GM21423 (cell line): Measurements from ENCODE around the gene PSIP1.
"Not testable (repeated sequence)": the region's sequence is repeated elsewhere in the genome, so short reads cannot be mapped to it uniquely, and the experiment has no call there.

Source experiments
- ATAC-seq: cut with Tn5 transposase; IDR thresholded peaks from one replicate; pipeline ENCODE4 v1.9.1; 2021; ENCODE audit warnings: mild to moderate bottlenecking, moderate library complexity; ENCODE audit not compliant: unreplicated experiment

The PSIP1 gene

GRCh38 chr9:15505921-15506320 is 4.8 kb downstream of the PSIP1 start:
- no peak for ATAC-seq

GRCh38 chr9:15501803-15502202 is 9.0 kb downstream of the PSIP1 start:
- ATAC-seq, result no peak

- no peak for ATAC-seq
These were observed 9.6 kb downstream of the PSIP1 start for GRCh38 chr9:15501179-15501578.

GRCh38 chr9:15499139-15499538 is 11.6 kb downstream of the PSIP1 start:
- no peak for ATAC-seq

- ATAC-seq, result no peak
These were observed 12.3 kb downstream of the PSIP1 start for GRCh38 chr9:15498246-15498995.

GRCh38 chr9:15492485-15493150 is 18.2 kb downstream of the PSIP1 start:
- ATAC-seq, result no peak

- no peak for ATAC-seq
These were observed 18.8 kb downstream of the PSIP1 start for GRCh38 chr9:15491950-15492349.

GRCh38 chr9:15485836-15486666 is 24.7 kb downstream of the PSIP1 start:
- ATAC-seq, result no peak

- ATAC-seq, result no peak
These were observed 26.0 kb downstream of the PSIP1 start for GRCh38 chr9:15484802-15485201.

- ATAC-seq, result no peak
These were observed 28.6 kb downstream of the PSIP1 start for GRCh38 chr9:15482146-15482545.

- ATAC-seq, result no peak
These were observed 30.7 kb downstream of the PSIP1 start for GRCh38 chr9:15480028-15480427.

GRCh38 chr9:15475923-15476536 is 34.7 kb downstream of the PSIP1 start:
- ATAC-seq, result no peak

- no peak for ATAC-seq
These were observed 40.9 kb downstream of the PSIP1 start for GRCh38 chr9:15469862-15470261.

GRCh38 chr9:15469406-15469805 is 41.4 kb downstream of the PSIP1 start:
- ATAC-seq, result no peak

- ATAC-seq, result no peak
These were observed 42.6 kb downstream of the PSIP1 start for GRCh38 chr9:15468145-15468544.

GRCh38 chr9:15461601-15462000 is 49.2 kb downstream of the PSIP1 start:
- no peak for ATAC-seq

- no peak for ATAC-seq
These were observed 49.7 kb downstream of the PSIP1 start for GRCh38 chr9:15461056-15461455.

GRCh38 chr9:15453956-15454355 is 56.8 kb downstream of the PSIP1 start:
- no peak for ATAC-seq

- no peak for ATAC-seq
These were observed 66.6 kb downstream of the PSIP1 start for GRCh38 chr9:15444141-15444540.

- ATAC-seq, result not testable (repeated sequence)
These were observed 68.5 kb downstream of the PSIP1 start for GRCh38 chr9:15442264-15442663.

- ATAC-seq, result not testable (repeated sequence)
These were observed 68.9 kb downstream of the PSIP1 start for GRCh38 chr9:15441841-15442240.
